ENCODE measurements around the gene TEX12. TPM values are rescaled to one million over a fixed set of nuclear protein-coding genes. Genes with fewer than 3 reads are reported as not detected.

TEX12 gene
- polyA plus RNA-seq, 1 donor from 2014 or later, result 0.51 TPM

DNA sequence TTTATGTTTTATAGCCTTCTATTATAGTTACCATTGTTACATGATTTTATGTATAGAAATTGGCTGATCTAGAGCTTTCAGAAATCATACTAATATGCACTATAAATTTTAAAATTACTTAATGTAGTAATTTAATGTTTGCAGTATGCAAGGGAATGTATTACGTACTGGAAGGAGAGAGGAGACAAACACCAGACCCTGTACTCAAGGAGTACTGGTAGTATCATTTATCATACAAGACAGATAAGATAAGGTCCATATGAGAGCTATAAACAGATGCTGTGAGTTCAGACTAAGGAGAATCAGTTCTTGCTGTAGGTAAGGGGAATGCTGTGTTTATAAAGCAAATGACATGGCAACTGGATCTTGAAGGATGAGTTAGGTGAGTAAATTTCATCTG lies 8.9 kb downstream of the TEX12 start:
- Histone ChIP-seq H3K4me2 (ENCODE audit: low read length) (no peak overlapping the region), H4K20me1 (ENCODE audit: insufficient read depth) (no peaks in the 10 kb centered on the region), H3K9ac (ENCODE audit: low read length) (no peak overlapping the region), H3K27ac (ENCODE audit: low read length) (no peak overlapping the region), H3K9me2 (ENCODE audit: insufficient read depth, low read length) (no peaks in the 10 kb centered on the region), H3K36me3 (ENCODE audit: insufficient read depth, low read length) (no peaks in the 10 kb centered on the region), H3K27me3 (ENCODE audit: insufficient read depth, low read depth, low read length) (no peaks in the 10 kb centered on the region), H2AFZ (ENCODE audit: low read depth, low read length) (peak overlapping the region; percentile 19), H3K9me3 (ENCODE audit: low read length) (no peaks in the 10 kb centered on the region), H3K79me2 (replicated peaks; ENCODE audit: insufficient read depth, low read length) (no peaks in the 10 kb centered on the region), H3F3A (ENCODE audit: insufficient read depth, low read length, poor library complexity, severe bottlenecking) (no peaks in the 10 kb centered on the region), H3K4me3 (ENCODE audit: low read length) (no peak overlapping the region)
- TF ChIP-seq EZH2 (IDR thresholded peaks at IDR 0.05; ENCODE audit: borderline replicate concordance, insufficient read depth, low read length, poor library complexity, severe bottlenecking) (no peak), MXI1 (conservative IDR thresholded peaks at IDR 0.05; ENCODE audit: poor library complexity, severe bottlenecking) (no peak), EP300 (conservative IDR thresholded peaks at IDR 0.05; ENCODE audit: poor library complexity, severe bottlenecking) (no peak), RAD21 (conservative IDR thresholded peaks at IDR 0.05) (no peak), POLR2AphosphoS5 (IDR thresholded peaks at IDR 0.05) (no peak), SMC3 (conservative IDR thresholded peaks at IDR 0.05; ENCODE audit: poor library complexity) (no peak), TAF1 (IDR thresholded peaks at IDR 0.05; ENCODE audit: low read depth) (no peak)
- TF ChIP-seq, protein P1, sequence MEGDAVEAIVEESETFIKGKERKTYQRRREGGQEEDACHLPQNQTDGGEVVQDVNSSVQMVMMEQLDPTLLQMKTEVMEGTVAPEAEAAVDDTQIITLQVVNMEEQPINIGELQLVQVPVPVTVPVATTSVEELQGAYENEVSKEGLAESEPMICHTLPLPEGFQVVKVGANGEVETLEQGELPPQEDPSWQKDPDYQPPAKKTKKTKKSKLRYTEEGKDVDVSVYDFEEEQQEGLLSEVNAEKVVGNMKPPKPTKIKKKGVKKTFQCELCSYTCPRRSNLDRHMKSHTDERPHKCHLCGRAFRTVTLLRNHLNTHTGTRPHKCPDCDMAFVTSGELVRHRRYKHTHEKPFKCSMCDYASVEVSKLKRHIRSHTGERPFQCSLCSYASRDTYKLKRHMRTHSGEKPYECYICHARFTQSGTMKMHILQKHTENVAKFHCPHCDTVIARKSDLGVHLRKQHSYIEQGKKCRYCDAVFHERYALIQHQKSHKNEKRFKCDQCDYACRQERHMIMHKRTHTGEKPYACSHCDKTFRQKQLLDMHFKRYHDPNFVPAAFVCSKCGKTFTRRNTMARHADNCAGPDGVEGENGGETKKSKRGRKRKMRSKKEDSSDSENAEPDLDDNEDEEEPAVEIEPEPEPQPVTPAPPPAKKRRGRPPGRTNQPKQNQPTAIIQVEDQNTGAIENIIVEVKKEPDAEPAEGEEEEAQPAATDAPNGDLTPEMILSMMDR (IDR thresholded peaks at IDR 0.05; ENCODE audit: poor library complexity, severe bottlenecking), result no peak
- TF ChIP-seq, protein P2, sequence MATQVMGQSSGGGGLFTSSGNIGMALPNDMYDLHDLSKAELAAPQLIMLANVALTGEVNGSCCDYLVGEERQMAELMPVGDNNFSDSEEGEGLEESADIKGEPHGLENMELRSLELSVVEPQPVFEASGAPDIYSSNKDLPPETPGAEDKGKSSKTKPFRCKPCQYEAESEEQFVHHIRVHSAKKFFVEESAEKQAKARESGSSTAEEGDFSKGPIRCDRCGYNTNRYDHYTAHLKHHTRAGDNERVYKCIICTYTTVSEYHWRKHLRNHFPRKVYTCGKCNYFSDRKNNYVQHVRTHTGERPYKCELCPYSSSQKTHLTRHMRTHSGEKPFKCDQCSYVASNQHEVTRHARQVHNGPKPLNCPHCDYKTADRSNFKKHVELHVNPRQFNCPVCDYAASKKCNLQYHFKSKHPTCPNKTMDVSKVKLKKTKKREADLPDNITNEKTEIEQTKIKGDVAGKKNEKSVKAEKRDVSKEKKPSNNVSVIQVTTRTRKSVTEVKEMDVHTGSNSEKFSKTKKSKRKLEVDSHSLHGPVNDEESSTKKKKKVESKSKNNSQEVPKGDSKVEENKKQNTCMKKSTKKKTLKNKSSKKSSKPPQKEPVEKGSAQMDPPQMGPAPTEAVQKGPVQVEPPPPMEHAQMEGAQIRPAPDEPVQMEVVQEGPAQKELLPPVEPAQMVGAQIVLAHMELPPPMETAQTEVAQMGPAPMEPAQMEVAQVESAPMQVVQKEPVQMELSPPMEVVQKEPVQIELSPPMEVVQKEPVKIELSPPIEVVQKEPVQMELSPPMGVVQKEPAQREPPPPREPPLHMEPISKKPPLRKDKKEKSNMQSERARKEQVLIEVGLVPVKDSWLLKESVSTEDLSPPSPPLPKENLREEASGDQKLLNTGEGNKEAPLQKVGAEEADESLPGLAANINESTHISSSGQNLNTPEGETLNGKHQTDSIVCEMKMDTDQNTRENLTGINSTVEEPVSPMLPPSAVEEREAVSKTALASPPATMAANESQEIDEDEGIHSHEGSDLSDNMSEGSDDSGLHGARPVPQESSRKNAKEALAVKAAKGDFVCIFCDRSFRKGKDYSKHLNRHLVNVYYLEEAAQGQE (IDR thresholded peaks at IDR 0.05; ENCODE audit: borderline replicate concordance), result no peak

DNA sequence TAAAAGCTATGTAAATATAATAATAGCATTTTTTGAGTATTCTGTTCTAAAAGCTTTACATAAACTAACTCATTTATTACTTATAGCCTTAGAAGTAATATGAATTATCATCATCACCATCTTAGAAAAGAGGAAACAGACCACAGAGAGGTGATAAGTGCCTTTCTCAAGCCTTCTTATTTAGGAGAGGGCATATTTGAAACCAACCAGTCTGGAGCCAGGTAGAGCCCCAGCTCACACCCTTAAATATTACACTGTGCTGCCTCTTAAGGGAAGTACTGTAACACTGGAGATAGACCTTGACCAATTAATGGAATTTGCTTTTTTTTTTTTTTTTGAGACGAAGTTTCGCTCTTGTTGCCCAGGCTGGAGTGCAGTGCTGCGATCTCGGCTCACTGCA lies 10.4 kb downstream of the TEX12 start:
- Histone ChIP-seq H3K9ac (ENCODE audit: low read length) (no peak overlapping the region), H3K27me3 (ENCODE audit: insufficient read depth, low read depth, low read length) (no peaks in the 10 kb centered on the region), H4K20me1 (ENCODE audit: insufficient read depth) (no peaks in the 10 kb centered on the region), H3K4me2 (ENCODE audit: low read length) (no peak overlapping the region), H3K79me2 (replicated peaks; ENCODE audit: insufficient read depth, low read length) (no peaks in the 10 kb centered on the region), H3K9me2 (ENCODE audit: insufficient read depth, low read length) (no peaks in the 10 kb centered on the region), H2AFZ (ENCODE audit: low read depth, low read length) (no peak overlapping the region), H3K27ac (ENCODE audit: low read length) (no peak overlapping the region), H3F3A (ENCODE audit: insufficient read depth, low read length, poor library complexity, severe bottlenecking) (no peaks in the 10 kb centered on the region), H3K4me3 (ENCODE audit: low read length) (no peak overlapping the region), H3K9me3 (ENCODE audit: low read length) (no peaks in the 10 kb centered on the region), H3K36me3 (ENCODE audit: insufficient read depth, low read length) (no peaks in the 10 kb centered on the region)
- TF ChIP-seq RAD21 (conservative IDR thresholded peaks at IDR 0.05) (no peak), SMC3 (conservative IDR thresholded peaks at IDR 0.05; ENCODE audit: poor library complexity) (no peak), TAF1 (IDR thresholded peaks at IDR 0.05; ENCODE audit: low read depth) (no peak), EP300 (conservative IDR thresholded peaks at IDR 0.05; ENCODE audit: poor library complexity, severe bottlenecking) (no peak), EZH2 (IDR thresholded peaks at IDR 0.05; ENCODE audit: borderline replicate concordance, insufficient read depth, low read length, poor library complexity, severe bottlenecking) (no peak), POLR2AphosphoS5 (IDR thresholded peaks at IDR 0.05) (no peak)
- TF ChIP-seq, protein P1 (IDR thresholded peaks at IDR 0.05; ENCODE audit: poor library complexity, severe bottlenecking), result no peak
- TF ChIP-seq, protein P2 (IDR thresholded peaks at IDR 0.05; ENCODE audit: borderline replicate concordance), result no peak
